Ishikawa (cell line): ENCODE results near the gene DRC7.

Source experiments
- CEBPB ChIP-seq: IDR thresholded peaks from 2 replicates; pipeline ENCODE4 v1.6.1; 2012
- CREB1 ChIP-seq: IDR thresholded peaks from 2 replicates; pipeline ENCODE4 v1.6.1; 2012; ENCODE audit warnings: low read depth
- EGR1 ChIP-seq: IDR thresholded peaks from 2 replicates; pipeline ENCODE4 v1.6.1; 2012
- EP300 ChIP-seq: IDR thresholded peaks from 2 replicates; pipeline ENCODE4 v1.6.1; 2012; ENCODE audit warnings: borderline replicate concordance
- FOXM1 ChIP-seq: IDR thresholded peaks from 2 replicates; pipeline ENCODE4 v1.6.1; 2012; ENCODE audit warnings: low read depth, borderline replicate concordance
- RAD21 ChIP-seq: IDR thresholded peaks from 2 replicates; pipeline ENCODE4 v1.6.1; 2012; ENCODE audit warnings: low read depth
- TAF1 ChIP-seq: IDR thresholded peaks from 2 replicates; pipeline ENCODE4 v1.6.1; 2012; ENCODE audit warnings: low read depth, mild to moderate bottlenecking
- TF ChIP-seq, protein P1 (sequence below): IDR thresholded peaks from 2 replicates; pipeline ENCODE4 v1.6.1; 2012; ENCODE audit warnings: low read depth, mild to moderate bottlenecking
- TF ChIP-seq, protein P2 (sequence below): IDR thresholded peaks from 2 replicates; pipeline ENCODE4 v1.6.1; 2012

DNA sequence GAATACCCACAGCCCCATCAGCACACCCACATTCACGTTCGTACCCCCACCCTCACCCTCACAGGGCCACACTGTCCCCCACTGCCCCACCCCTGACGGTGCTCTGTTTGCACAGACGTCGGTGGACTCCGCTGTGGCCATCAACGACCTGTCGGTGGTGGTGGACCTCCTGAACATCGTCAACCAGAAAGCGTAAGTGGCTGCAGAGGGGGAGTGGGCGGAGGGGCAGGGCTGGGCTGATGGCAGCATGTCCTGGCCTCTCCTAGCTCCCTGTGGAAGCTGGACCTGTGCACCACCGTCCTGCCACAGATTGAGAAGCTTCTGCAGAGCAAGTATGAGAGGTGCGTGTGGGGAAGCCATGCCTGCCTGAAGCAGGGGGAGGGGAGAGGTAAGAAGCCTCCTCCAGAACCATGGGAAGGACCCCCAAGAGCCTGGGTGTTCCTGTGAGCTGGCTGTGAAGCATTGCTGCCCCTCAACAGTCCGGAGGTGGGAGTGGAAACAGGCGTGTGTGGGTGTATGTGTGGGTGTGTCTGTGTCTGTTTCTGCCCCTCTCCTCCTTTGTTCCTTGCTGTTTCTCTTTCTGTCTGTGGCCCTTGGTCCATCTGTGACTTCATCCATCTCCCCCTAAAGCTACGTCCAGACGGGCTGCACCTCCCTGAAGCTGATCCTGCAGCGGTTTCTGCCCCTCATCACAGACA lies 61.3 kb downstream of the DRC7 start:
- no peak for TF ChIP-seq EP300
- no peak for TF ChIP-seq FOXM1
- no peak for TF ChIP-seq RAD21
- TF ChIP-seq, protein P1, sequence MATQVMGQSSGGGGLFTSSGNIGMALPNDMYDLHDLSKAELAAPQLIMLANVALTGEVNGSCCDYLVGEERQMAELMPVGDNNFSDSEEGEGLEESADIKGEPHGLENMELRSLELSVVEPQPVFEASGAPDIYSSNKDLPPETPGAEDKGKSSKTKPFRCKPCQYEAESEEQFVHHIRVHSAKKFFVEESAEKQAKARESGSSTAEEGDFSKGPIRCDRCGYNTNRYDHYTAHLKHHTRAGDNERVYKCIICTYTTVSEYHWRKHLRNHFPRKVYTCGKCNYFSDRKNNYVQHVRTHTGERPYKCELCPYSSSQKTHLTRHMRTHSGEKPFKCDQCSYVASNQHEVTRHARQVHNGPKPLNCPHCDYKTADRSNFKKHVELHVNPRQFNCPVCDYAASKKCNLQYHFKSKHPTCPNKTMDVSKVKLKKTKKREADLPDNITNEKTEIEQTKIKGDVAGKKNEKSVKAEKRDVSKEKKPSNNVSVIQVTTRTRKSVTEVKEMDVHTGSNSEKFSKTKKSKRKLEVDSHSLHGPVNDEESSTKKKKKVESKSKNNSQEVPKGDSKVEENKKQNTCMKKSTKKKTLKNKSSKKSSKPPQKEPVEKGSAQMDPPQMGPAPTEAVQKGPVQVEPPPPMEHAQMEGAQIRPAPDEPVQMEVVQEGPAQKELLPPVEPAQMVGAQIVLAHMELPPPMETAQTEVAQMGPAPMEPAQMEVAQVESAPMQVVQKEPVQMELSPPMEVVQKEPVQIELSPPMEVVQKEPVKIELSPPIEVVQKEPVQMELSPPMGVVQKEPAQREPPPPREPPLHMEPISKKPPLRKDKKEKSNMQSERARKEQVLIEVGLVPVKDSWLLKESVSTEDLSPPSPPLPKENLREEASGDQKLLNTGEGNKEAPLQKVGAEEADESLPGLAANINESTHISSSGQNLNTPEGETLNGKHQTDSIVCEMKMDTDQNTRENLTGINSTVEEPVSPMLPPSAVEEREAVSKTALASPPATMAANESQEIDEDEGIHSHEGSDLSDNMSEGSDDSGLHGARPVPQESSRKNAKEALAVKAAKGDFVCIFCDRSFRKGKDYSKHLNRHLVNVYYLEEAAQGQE, result no peak
- no peak for TF ChIP-seq EGR1
- TF ChIP-seq, protein P2, sequence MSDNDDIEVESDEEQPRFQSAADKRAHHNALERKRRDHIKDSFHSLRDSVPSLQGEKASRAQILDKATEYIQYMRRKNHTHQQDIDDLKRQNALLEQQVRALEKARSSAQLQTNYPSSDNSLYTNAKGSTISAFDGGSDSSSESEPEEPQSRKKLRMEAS, result no peak
- no peak for TF ChIP-seq TAF1
- TF ChIP-seq CREB1, result no peak
- no peak for TF ChIP-seq CEBPB
